HG03442 (cell line): Measurements from ENCODE around the gene IRAK3.
A peak's percentile ranks its signal among the peaks of the same experiment; 100 is the strongest.
"Not testable (repeated sequence)": the region's sequence is repeated elsewhere in the genome, so short reads cannot be mapped to it uniquely, and the experiment has no call there.

Source experiments
- ATAC-seq: cut with Tn5 transposase; IDR thresholded peaks from one replicate; pipeline ENCODE4 v1.9.1; 2021; ENCODE audit warnings: mild to moderate bottlenecking, moderate library complexity; ENCODE audit not compliant: unreplicated experiment

IRAK3 gene

GRCh38 chr12:66170606-66171005 lies 18.4 kb upstream of the IRAK3 start:
- no peak for ATAC-seq

- not testable (repeated sequence) for ATAC-seq
Measured at GRCh38 chr12:66174391-66175325, 14.4 kb upstream of the IRAK3 start.

GRCh38 chr12:66176105-66176900 lies 12.7 kb upstream of the IRAK3 start:
- ATAC-seq: no peak

- no peak for ATAC-seq
Measured at GRCh38 chr12:66182956-66183355, 6.1 kb upstream of the IRAK3 start.

- not testable (repeated sequence) for ATAC-seq
Measured at GRCh38 chr12:66184822-66185221, 4.2 kb upstream of the IRAK3 start.

- ATAC-seq: no peak
Measured at GRCh38 chr12:66187036-66187435, 2.0 kb upstream of the IRAK3 start.

- no peak for ATAC-seq
Measured at GRCh38 chr12:66187821-66188220, 1.2 kb upstream of the IRAK3 start.

- ATAC-seq: no peak
Measured at GRCh38 chr12:66189486-66189843, 451 bp downstream of the IRAK3 start.

- ATAC-seq: no peak
Measured at GRCh38 chr12:66189889-66190288, 875 bp downstream of the IRAK3 start.

GRCh38 chr12:66190519-66191370 lies 1.7 kb downstream of the IRAK3 start:
- no peak for ATAC-seq

GRCh38 chr12:66191547-66192126 lies 2.6 kb downstream of the IRAK3 start:
- no peak for ATAC-seq

- ATAC-seq: no peak
Measured at GRCh38 chr12:66194122-66194521, 5.1 kb downstream of the IRAK3 start.

GRCh38 chr12:66195242-66195641 lies 6.2 kb downstream of the IRAK3 start:
- no peak for ATAC-seq

- peak; percentile 92 for ATAC-seq
Measured at GRCh38 chr12:66196806-66197205, 7.8 kb downstream of the IRAK3 start.

GRCh38 chr12:66197495-66197921 lies 8.5 kb downstream of the IRAK3 start:
- no peak for ATAC-seq

- no peak for ATAC-seq
Measured at GRCh38 chr12:66199141-66199540, 10.1 kb downstream of the IRAK3 start.

GRCh38 chr12:66199831-66200509 lies 11.0 kb downstream of the IRAK3 start:
- ATAC-seq: no peak

- ATAC-seq: no peak
Measured at GRCh38 chr12:66203820-66204219, 14.8 kb downstream of the IRAK3 start.

GRCh38 chr12:66206141-66206540 lies 17.1 kb downstream of the IRAK3 start:
- ATAC-seq: no peak

GRCh38 chr12:66210840-66211239 lies 21.8 kb downstream of the IRAK3 start:
- no peak for ATAC-seq
